HL-60/S4 (cell line): Measurements from ENCODE around the gene NDUFA7.
"Not testable (repeated sequence)": the region's sequence is repeated elsewhere in the genome, so short reads cannot be mapped to it uniquely, and the experiment has no call there.

ENCODE experiments used
- in situ Hi-C: fragments of 300-500 bp; cut with MboI; formaldehyde crosslinking; loops from 2 replicates; pipeline ENCODE4 v1.14.3; 2022; ENCODE audit warnings: low sequenced_read_pairs

The NDUFA7 gene

DNA sequence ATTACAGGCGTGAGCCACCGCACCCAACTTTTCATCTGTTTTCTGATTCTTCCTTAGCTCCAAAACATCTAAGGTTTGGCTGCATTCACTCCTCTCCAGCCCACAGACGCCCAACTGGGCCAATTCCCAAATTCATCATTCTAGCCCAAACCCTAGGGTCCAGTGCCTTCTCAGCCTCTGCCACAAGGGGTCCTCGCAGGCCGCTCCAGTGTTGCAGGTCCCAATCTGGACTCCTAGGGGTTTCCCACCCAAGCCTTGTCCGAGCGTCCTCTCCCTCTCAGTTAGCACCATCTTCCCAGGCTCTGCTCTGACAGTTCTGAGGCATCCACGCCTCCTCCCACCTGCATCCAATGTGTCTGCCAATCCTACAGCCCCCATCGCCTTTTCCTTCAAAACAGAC, 29.8 kb downstream of the NDUFA7 start:
- in situ Hi-C loops: not testable (repeated sequence)

DNA sequence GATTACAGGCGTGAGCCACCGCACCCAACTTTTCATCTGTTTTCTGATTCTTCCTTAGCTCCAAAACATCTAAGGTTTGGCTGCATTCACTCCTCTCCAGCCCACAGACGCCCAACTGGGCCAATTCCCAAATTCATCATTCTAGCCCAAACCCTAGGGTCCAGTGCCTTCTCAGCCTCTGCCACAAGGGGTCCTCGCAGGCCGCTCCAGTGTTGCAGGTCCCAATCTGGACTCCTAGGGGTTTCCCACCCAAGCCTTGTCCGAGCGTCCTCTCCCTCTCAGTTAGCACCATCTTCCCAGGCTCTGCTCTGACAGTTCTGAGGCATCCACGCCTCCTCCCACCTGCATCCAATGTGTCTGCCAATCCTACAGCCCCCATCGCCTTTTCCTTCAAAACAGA, 44.7 kb downstream of the NDUFA7 start:
- in situ Hi-C loops: not testable (repeated sequence)

DNA sequence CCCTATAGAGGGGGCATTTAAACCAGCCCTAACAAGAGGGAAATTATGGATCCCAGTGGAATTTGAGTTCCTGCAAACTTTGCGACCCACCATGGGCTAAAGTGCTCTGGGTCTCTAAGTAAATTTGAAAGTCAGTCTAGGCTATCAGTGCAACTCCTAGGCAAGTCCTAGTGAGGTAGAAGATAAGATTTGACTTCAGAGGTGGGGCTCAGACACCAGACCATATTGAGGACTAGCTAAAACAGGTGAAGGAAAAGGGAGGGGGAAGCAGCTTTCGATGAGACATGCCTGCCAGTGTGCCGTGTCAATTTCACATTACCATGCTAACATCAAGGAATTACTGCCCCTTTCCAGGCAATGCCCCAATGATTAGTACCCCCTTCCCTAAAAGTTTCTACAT, 51.5 kb downstream of the NDUFA7 start:
- in situ Hi-C loops: loop anchor here (10.0 kb wide), 1 partner anchor 45 kb away; no protein-coding TSS in a partner anchor

DNA sequence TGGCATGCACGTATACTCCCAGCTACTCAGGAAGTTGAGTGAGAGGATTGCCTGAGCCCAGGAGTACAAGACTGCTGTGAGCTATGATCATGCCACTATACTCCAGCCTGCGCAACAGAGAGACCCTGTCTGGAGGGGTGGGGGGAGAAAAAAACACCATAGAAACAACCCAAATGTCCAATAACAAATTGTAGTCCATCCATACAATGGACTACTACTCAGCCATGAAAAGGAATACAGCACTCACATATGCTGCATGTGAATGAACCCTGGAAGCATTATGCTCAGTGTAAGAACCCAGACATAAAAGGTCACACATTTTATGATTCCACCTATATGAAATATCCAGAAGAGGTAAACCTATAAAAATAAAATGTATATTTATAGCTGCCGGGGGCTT, 55.3 kb downstream of the NDUFA7 start:
- in situ Hi-C loops: loop anchor here (10.0 kb wide), 1 partner anchor 49 kb away; no protein-coding TSS in a partner anchor

DNA sequence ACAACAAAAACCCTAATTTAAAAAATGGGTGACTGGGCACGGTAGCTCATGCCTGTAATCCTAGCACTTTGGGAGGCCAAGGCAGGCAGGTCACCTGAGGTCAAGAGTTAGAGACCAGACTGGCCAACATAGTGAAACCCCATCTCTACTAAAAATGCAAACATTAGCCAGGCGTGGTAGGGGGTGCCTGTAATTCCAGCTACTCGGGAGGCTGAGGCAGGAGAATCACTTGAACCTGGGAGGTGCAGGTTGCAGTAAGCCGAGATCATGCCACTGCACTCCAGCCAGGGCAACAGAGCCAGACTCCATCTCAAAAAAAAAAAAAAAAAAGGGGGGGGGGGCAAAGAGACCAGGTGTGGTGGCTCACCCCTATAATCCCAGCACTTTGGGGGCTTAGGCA, 56.9 kb downstream of the NDUFA7 start:
- in situ Hi-C loops: loop anchor here (10.0 kb wide), 1 partner anchor 51 kb away; no protein-coding TSS in a partner anchor

DNA sequence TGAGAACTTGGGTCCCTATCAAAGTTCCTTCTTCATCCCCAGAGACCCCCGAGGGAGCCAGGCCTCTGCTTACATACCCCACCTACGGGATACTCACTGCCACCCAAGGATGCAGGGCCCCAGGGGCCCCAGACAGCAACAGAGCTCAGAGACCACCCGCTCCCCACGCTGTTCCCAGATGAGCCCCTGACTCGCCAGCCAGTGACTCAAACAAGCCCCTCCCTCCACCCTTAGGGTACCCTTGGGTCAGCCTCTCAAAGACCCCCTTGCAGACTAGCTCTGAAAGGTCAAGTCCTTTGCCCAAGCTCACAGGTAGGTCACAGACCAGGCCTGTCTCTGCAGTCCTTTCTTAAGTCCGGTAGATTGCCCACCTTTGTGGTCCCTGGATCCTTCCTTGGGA, 58.7 kb downstream of the NDUFA7 start:
- in situ Hi-C loops: loop anchor here (10.0 kb wide), 1 partner anchor 52 kb away; no protein-coding TSS in a partner anchor

DNA sequence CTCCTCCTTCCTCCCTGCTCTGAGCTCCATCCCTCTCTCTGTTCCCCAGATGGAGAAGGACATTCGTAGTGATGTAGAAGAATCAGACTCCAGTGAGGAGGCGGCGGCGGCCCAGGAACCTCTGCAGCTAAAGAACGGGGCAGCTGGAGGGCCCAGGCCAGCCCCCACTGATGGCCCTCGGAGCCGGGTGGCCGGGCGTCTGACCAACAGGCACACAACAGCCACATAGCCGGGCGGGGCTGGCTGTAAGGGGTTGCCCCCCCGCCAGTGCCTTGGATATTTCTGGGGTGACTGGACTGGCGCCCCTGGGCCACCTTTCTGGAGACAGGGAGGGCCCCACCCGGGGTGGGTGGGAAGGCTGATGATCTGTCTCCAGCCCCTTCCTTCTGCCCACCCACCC, 59.3 kb downstream of the NDUFA7 start:
- in situ Hi-C loops: loop anchor here (10.0 kb wide), 1 partner anchor 53 kb away; no protein-coding TSS in a partner anchor

DNA sequence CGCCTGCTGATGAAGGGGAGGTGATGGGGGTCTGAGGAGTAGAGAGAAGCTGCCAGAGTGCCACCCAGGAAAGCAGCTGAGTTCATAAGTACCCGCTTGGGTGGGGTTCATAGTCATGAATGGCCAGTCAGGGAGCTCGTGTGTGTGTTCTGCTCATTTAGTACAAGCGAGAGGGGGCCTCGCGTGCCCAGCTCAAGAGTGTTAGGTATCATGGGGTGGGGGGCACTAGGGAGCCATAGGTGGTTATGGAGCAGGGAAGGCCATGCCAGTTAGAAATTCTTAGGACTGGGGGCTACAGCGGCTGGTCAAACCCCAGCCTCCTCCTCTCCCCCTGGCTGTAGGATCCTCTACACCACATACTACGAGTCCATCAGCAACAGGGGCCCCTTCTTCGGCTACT, 59.8 kb downstream of the NDUFA7 start:
- in situ Hi-C loops: loop anchor here (10.0 kb wide), 1 partner anchor 53 kb away; no protein-coding TSS in a partner anchor
